ENCODE data around the gene CFAP73.

The CFAP73 gene

GRCh38 chr12:113157218-113157859, 7.8 kb downstream of the CFAP73 start:
- no peak for DNase-seq (ENCODE audit: low spot score in 2 of 2)
- no peaks in the 10 kb centered on the region for H3K27me3 ChIP-seq (ENCODE audit: low read depth)
- no peak overlapping the region for H3K4me3 ChIP-seq
- H3K36me3 ChIP-seq (replicated peaks), result peaks cover 43% of the 10 kb centered on the region
- in situ Hi-C loops (cut with MboI; ENCODE audit: low sequenced_read_pairs), result no loop called here
- H3K4me1 ChIP-seq, result peaks cover 7% of the 10 kb centered on the region
- no peaks in the 10 kb centered on the region for H3K9me3 ChIP-seq

DNA sequence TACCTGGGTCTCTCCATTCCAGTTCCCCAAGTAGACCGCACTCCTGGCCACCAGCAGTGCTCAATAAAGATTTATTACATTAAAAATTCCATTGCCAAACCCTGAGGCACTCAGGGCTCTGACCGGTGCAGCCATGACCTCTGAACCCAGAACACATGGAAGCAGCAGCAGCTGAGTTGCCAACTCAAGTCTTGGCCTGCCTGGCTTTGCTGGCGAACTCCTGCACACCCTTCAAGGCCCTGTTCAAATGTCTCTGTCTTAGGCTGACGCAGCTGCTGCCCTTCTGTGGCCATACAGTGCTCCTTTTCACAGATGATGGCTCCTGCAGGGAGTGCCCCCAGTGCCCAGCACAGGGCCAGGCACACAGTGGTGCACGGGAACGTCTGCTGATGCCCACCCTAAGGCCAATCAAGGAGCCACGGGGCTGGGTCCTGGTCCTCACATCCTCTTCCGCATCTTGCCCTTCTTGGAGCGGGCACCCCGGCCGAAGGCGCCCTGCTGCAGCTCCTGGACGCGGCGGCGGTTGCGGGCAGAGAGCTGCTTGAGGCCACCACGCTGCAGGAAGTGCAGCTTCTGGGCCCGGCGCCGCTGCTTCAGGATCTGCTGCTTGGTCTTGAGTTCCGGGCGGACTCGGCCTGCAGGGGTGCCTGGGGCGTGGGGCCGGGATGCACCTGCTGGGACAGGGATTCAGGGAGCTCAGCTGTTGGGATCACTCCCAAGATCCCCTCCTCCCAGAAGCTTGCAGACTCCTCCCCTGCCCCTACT, 9.1 kb downstream of the CFAP73 start:
- no peak for DNase-seq (ENCODE audit: low spot score in 2 of 2)
- H3K4me1 ChIP-seq, result peaks cover 3% of the 10 kb centered on the region; the same call in 1 of the 2 replicates
- in situ Hi-C loops (cut with MboI; ENCODE audit: low sequenced_read_pairs), result no loop called here
- no peaks in the 10 kb centered on the region for H3K27me3 ChIP-seq (ENCODE audit: low read depth)
- H3K9me3 ChIP-seq, result no peaks in the 10 kb centered on the region
- H3K4me3 ChIP-seq, result no peak overlapping the region
- peaks cover 55% of the 10 kb centered on the region for H3K36me3 ChIP-seq (replicated peaks)

- no peaks in the 10 kb centered on the region for H3K9me3 ChIP-seq
- H3K27me3 ChIP-seq (ENCODE audit: low read depth), result no peaks in the 10 kb centered on the region
- in situ Hi-C loops (cut with MboI; ENCODE audit: low sequenced_read_pairs), result no loop called here
- peaks cover 66% of the 10 kb centered on the region for H3K36me3 ChIP-seq (replicated peaks)
- DNase-seq (ENCODE audit: low spot score in 2 of 2), result no peak
- no peak overlapping the region for H3K4me3 ChIP-seq
- peaks cover 3% of the 10 kb centered on the region; the same call in 1 of the 2 replicates for H3K4me1 ChIP-seq
These were observed 10.4 kb downstream of the CFAP73 start for GRCh38 chr12:113159937-113160336.

DNA sequence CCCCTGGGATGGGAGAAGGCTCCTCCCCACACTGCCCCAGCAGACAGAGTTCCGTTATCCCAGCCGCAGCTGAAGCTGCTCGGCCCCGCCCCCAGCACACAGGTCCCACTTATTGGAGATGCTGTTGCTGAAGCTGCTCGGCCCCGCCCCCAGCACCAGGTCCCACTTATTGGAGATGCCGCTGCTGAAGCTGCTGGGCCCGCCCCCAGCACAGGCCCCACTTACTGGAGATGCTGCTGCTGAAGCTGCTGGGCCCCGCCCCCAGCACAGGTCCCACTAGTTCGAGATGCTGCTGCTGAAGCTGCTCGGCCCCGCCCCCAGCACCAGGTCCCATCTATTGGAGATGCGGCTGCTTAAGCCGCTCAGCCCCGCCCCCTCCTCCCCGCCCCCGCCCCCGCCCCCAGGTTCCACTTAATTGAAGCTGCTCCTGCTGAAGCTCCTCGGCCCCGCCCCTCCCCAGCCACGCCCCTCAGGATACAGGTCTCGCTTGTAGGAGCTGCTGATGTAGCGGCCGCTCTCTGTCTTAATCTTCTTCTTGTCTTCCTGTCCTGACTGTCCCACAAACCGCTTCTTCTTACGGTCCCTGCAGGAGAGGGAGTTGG, 12.0 kb downstream of the CFAP73 start:
- peaks cover 3% of the 10 kb centered on the region; the same call in 1 of the 2 replicates for H3K4me1 ChIP-seq
- peaks cover 77% of the 10 kb centered on the region for H3K36me3 ChIP-seq (replicated peaks)
- no peak overlapping the region for H3K4me3 ChIP-seq
- H3K9me3 ChIP-seq, result no peaks in the 10 kb centered on the region
- in situ Hi-C loops (cut with MboI; ENCODE audit: low sequenced_read_pairs), result no loop called here
- DNase-seq (ENCODE audit: low spot score in 2 of 2), result peak; percentile 83 to 97
- no peaks in the 10 kb centered on the region for H3K27me3 ChIP-seq (ENCODE audit: low read depth)

- Histone ChIP-seq H3K4me3 (no peak overlapping the region), H3K36me3 (replicated peaks) (peaks cover 85% of the 10 kb centered on the region), H3K27me3 (ENCODE audit: low read depth) (no peaks in the 10 kb centered on the region), H3K4me1 (peaks cover 3% of the 10 kb centered on the region; the same call in 1 of the 2 replicates), H3K9me3 (no peaks in the 10 kb centered on the region)
- peak in 1 of 2 experiments; percentile 33 for DNase-seq (ENCODE audit: low spot score in 2 of 2)
- in situ Hi-C loops (cut with MboI; ENCODE audit: low sequenced_read_pairs), result no loop called here
These were observed 12.8 kb downstream of the CFAP73 start for GRCh38 chr12:113162102-113163029.

DNA sequence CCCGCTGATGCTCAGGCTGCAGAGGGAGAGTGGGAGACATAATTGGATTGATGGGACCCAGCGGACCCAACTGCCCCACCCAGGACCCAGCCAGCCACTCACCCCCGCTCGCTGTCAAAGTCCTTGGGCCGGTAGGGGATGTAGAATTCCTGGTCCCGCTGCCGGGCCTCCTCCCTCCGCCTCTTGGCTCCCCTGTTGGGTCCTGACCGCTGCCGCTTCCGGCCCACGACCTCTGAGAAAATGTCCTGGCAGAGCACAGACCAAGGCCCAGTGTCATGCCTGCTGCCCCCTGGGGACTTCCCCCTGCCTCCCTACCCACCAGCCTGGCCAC, 13.5 kb downstream of the CFAP73 start:
- in situ Hi-C loops (cut with MboI; ENCODE audit: low sequenced_read_pairs), result no loop called here
- no peaks in the 10 kb centered on the region for H3K9me3 ChIP-seq
- peaks cover 3% of the 10 kb centered on the region; the same call in 1 of the 2 replicates for H3K4me1 ChIP-seq
- H3K4me3 ChIP-seq, result no peak overlapping the region
- DNase-seq (ENCODE audit: low spot score in 2 of 2), result no peak
- H3K36me3 ChIP-seq (replicated peaks), result peaks cover 89% of the 10 kb centered on the region
- no peaks in the 10 kb centered on the region for H3K27me3 ChIP-seq (ENCODE audit: low read depth)

DNA sequence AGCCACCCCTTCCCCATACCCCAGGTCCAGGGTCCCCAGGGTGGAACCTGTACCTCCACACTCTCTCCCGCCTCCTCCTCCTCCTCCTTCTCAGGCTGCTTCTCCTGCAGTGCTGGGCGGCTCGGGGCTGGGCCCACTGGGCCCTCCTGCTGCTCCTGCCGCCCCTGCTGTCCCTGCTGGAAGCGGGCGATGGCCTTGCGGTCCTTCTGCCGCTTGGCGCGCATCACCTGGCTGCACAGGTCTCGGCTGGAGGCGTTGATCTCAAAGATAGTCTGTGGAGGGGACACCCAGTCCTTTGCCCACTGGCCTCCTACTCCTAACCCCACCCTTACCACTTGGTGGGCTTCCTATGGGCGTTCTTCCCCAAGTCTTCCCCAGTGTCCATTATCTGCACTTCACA, 14.5 kb downstream of the CFAP73 start:
- no peaks in the 10 kb centered on the region for H3K27me3 ChIP-seq (ENCODE audit: low read depth)
- no peak overlapping the region for H3K4me3 ChIP-seq
- H3K4me1 ChIP-seq, result peaks cover 3% of the 10 kb centered on the region; the same call in 1 of the 2 replicates
- no peak for DNase-seq (ENCODE audit: low spot score in 2 of 2)
- in situ Hi-C loops (cut with MboI; ENCODE audit: low sequenced_read_pairs), result no loop called here
- peaks cover 89% of the 10 kb centered on the region for H3K36me3 ChIP-seq (replicated peaks)
- no peaks in the 10 kb centered on the region for H3K9me3 ChIP-seq

- Histone ChIP-seq H3K36me3 (replicated peaks) (peaks cover 89% of the 10 kb centered on the region), H3K9me3 (no peaks in the 10 kb centered on the region), H3K4me1 (peaks cover 3% of the 10 kb centered on the region; the same call in 1 of the 2 replicates), H3K4me3 (no peak overlapping the region), H3K27me3 (ENCODE audit: low read depth) (no peaks in the 10 kb centered on the region)
- no peak for DNase-seq (ENCODE audit: low spot score in 2 of 2)
- in situ Hi-C loops (cut with MboI; ENCODE audit: low sequenced_read_pairs), result no loop called here
These were observed 16.3 kb downstream of the CFAP73 start for GRCh38 chr12:113165521-113166450.

DNA sequence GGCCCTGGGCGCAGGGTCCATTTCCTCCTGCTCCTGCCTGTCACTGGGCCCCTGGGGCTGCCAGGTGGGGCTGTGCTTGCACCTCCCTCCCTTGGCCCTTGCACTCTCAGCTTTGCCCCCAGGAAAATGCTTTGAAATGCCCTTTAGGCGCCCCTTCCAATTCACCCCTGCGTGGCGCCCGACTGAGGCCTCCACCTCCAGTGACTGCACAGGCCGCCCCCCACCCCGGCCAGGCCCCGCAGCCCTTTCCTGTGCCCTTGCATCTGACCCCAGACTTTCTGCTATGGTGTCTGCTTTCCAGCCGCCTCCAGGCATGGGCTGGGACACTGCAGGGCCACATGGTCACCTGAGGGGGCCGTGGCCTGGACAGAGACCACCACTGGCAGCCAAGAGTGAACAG, 18.3 kb downstream of the CFAP73 start:
- Histone ChIP-seq H3K36me3 (replicated peaks) (peaks cover 93% of the 10 kb centered on the region), H3K9me3 (no peaks in the 10 kb centered on the region), H3K27me3 (ENCODE audit: low read depth) (no peaks in the 10 kb centered on the region), H3K4me3 (no peak overlapping the region), H3K4me1 (no peaks in the 10 kb centered on the region)
- in situ Hi-C loops (cut with MboI; ENCODE audit: low sequenced_read_pairs), result no loop called here
- no peak for DNase-seq (ENCODE audit: low spot score in 2 of 2)

GRCh38 chr12:113169697-113170096, 20.2 kb downstream of the CFAP73 start:
- peaks cover 96% of the 10 kb centered on the region for H3K36me3 ChIP-seq (replicated peaks)
- H3K4me1 ChIP-seq, result no peaks in the 10 kb centered on the region
- no peaks in the 10 kb centered on the region for H3K9me3 ChIP-seq
- H3K27me3 ChIP-seq (ENCODE audit: low read depth), result no peaks in the 10 kb centered on the region
- in situ Hi-C loops (cut with MboI; ENCODE audit: low sequenced_read_pairs), result loop anchor here (5.0 kb wide), 1 partner anchor 122 kb away; no protein-coding TSS in a partner anchor
- no peak overlapping the region for H3K4me3 ChIP-seq
- DNase-seq (ENCODE audit: low spot score in 2 of 2), result no peak

DNA sequence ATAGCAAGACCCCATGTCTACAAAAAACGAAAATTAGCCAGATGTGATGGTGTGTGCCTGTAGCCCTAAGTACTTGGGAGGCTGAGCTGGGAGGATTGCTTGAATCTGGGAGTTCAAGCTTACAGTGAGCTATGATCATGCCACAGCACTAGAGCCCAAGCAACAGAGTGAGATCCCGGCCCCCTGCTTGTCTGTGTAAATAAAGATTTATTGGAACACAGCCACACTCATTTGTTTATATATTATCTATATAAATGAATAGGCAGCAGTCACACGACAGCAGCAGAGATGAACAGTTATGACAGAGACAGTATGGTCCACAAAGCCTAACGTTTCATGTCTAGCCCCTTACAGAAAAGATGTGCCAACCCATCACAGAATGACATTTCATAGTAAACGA, 20.9 kb downstream of the CFAP73 start:
- no peak for DNase-seq (ENCODE audit: low spot score in 2 of 2)
- no peaks in the 10 kb centered on the region for H3K4me1 ChIP-seq
- no peaks in the 10 kb centered on the region for H3K9me3 ChIP-seq
- H3K36me3 ChIP-seq (replicated peaks), result peaks cover 88% of the 10 kb centered on the region
- in situ Hi-C loops (cut with MboI; ENCODE audit: low sequenced_read_pairs), result loop anchor here (5.0 kb wide), 1 partner anchor 123 kb away; no protein-coding TSS in a partner anchor
- no peak overlapping the region for H3K4me3 ChIP-seq
- H3K27me3 ChIP-seq (ENCODE audit: low read depth), result no peaks in the 10 kb centered on the region

- DNase-seq (ENCODE audit: low spot score in 2 of 2), result no peak
- Histone ChIP-seq H3K9me3 (no peaks in the 10 kb centered on the region), H3K4me1 (no peaks in the 10 kb centered on the region), H3K36me3 (replicated peaks) (peaks cover 85% of the 10 kb centered on the region), H3K27me3 (ENCODE audit: low read depth) (no peaks in the 10 kb centered on the region), H3K4me3 (no peak overlapping the region)
- in situ Hi-C loops (cut with MboI; ENCODE audit: low sequenced_read_pairs), result loop anchor here (5.0 kb wide), 1 partner anchor 124 kb away; no protein-coding TSS in a partner anchor
These were observed 21.4 kb downstream of the CFAP73 start for GRCh38 chr12:113170926-113171325.
